ENCODE data around the gene TXNRD1.

DNA sequence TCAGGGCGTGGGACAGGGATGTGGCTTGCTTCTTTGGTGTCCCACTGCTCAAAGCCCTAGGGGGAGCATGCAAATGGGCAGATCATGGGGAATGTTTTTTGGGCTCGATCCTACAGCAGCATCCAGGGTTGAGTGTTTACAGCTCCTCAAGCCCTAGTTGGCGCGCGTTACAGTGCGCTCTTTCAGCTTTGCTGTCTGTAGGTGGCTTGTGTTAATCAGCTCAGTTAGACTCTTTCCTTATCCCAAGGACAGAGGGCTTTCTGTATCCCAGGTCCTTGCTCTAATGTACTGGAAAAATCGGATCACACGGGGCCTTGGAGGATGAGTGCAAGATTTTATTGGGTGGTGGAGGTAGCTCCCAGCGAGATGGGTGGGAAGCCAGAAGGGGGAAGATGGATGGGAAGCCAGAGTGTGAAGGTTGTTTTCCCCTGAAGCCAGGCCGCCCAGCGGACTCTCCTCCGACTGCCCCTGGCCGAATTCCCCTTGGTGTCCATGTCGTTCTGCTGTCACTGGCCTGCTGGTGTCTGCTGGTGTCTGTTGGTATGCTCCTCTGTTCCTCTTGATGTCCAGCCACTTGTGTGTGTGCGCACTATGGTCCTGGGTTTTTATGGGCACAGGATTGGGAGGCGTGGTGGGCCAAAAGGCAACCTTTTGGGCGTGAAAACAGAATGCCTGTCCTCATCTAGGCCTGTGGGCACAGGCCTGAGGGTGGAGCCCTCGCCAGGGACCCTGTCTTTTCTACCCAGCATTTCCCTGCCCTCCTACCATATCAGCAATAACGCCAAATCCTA lies 10.7 kb upstream of the TXNRD1 start:
- TF ChIP-seq, protein P1, sequence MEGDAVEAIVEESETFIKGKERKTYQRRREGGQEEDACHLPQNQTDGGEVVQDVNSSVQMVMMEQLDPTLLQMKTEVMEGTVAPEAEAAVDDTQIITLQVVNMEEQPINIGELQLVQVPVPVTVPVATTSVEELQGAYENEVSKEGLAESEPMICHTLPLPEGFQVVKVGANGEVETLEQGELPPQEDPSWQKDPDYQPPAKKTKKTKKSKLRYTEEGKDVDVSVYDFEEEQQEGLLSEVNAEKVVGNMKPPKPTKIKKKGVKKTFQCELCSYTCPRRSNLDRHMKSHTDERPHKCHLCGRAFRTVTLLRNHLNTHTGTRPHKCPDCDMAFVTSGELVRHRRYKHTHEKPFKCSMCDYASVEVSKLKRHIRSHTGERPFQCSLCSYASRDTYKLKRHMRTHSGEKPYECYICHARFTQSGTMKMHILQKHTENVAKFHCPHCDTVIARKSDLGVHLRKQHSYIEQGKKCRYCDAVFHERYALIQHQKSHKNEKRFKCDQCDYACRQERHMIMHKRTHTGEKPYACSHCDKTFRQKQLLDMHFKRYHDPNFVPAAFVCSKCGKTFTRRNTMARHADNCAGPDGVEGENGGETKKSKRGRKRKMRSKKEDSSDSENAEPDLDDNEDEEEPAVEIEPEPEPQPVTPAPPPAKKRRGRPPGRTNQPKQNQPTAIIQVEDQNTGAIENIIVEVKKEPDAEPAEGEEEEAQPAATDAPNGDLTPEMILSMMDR (IDR thresholded peaks at IDR 0.05) = no peak
- no peak for TF ChIP-seq POLR2A (IDR thresholded peaks at IDR 0.05)

All from body of pancreas (tissue), 4 donors.